ENCODE results near the gene SNHG17.
"Not testable (repeated sequence)": the region's sequence is repeated elsewhere in the genome, so short reads cannot be mapped to it uniquely, and the experiment has no call there.

SNHG17 gene

DNA sequence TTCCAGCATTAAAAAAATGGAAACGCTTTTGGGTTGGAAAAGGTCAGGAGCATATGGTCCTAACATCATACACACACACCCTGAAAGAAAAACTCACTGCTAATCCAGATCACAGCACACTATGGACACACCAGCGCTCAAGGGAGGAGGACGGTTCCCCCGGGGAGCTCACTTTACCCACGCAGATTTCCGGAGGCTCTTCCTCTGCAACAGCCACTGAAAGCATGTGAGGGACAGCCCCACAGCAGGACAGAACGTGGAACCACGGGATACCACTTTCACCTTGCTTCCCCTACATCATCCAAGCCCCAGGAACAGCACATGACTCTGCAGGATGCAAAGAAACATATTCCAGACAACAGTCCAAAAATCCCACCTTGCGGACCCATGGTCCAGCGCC lies 13.2 kb downstream of the SNHG17 start:
- no peak for DNase-seq

DNA sequence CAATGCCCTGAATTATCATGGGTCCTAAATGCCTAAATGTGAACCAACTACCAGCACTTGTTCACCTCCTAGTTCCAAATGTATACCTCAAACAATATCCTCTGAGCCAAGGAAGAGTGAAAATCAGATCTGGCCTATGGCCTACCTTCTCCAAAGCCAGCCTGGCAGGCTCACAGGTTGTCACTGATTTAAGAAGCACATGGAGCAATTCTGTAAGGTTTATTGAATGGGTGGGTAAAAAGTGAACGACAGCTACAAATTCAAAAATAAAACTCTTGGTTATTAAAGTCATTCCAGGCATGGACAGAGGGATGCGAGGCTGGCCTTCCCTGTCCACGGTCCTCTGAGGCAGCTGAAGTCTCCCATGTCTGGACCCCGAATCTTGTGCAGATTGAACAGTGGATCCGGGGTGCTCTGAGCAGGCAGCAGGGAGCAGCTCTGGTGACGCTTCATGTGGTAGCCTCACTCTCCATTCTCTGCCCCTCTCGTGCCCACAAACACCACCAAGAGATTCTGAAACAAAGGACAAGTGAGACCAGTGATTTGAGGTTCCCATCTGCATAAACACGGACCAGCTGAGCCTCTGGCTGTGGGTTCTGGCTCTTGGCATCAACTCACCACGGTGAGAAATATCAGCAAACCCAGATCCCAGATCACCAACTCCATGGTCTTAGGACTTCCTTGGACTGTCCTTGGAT lies 14.6 kb downstream of the SNHG17 start:
- peak in 3 of 56 donors; percentile 13 to 17 (median 13) for DNase-seq

DNA sequence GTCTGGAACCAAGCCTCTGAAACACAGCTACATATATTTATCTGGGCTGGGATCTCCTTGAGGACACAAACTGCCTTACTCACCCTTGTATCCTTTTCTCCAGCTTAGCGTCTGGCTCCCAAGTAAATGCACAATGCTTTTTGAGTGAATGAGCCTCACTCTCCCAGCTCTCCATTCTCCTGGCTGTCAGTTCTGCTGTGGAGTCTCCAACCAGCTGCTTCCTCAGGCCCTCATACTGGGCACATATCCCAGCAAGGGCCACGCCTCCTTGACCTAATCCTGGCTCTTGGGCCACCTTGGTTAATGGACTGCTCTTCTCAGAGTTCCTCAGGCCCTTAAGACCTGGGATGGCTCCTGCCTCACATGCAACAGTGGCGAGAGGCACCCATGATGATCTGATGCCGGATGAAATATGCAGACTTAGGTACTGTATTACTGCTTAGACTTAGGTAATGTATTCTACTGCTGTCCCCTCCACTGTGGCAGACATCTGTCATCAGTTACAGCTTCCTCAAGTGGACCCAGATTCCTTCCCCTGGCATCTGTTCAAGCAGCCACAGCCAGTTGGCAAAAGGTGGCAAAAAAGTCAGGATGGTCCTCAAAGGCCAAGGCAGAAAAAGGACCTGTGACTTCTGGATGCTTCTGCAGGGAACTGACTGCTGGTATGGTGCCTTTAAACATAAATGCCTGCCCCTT lies 16.5 kb downstream of the SNHG17 start:
- DNase-seq: peak in 19 of 56 donors; percentile 4 to 45 (median 25)

DNA sequence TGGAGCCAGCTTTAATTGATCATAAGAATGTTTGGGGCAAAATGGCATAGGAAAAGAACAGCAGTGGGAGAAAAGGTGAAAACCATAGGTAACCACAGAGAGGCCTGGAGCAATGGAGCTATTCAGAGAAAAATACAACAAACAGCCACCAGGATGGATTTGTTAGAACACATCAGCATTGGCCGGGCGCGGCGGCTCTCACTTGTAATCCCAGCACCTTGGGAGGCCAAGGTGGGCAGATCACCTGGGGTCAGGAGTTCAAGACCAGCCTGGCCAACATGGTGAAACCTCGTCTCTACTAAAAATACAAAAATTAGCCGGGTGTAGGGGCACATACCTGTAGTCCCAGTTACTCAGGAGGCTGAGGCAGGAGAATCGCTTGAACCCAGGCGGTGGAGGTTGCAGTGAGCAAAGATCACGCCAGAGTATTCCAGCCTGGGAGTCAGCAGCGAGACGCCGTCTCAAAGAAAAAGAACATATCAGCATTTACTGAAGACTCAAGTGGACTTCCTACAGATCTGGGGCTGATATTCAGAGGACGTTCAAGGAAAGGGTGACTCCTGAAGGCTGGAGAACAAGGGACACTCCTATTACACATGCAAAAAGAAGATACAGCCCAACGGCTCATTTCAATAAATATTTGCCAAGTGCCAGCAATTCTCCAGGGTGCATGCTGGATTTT lies 20.2 kb downstream of the SNHG17 start:
- no peak for DNase-seq

DNA sequence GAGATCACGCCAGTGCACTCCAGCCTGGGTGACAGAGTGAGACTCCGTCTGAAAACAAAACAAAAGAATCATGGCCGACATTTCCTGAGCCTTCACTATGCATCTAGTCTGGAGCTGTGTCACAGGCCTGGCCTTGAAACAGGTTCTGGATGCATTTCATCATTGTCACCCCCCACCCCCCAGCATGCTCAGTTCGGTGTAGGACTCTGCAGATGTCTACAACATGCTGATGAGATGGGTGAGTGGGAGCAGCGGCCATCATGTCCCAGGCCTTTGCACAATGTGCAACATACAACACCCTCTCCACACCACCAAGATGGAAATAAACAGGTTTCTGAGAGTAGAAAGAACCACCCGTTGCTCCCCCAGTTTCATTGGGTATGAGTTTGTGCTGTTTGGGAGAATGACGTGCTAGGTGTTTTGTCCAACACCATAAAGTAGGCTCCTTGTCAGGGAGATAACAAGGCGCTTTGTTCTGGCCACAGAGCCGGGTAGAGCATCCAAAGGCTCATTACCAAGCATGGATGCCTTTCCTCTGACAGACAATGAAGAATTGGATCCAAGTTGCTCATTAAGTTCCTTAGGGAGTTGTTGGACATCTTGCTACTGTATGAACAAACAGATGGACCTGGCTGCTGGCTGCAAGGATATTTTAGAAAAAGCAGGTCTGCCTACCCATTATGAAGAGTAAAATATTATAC lies 22.1 kb downstream of the SNHG17 start:
- peak in 14 of 56 donors; percentile 13 to 60 (median 20) for DNase-seq

DNA sequence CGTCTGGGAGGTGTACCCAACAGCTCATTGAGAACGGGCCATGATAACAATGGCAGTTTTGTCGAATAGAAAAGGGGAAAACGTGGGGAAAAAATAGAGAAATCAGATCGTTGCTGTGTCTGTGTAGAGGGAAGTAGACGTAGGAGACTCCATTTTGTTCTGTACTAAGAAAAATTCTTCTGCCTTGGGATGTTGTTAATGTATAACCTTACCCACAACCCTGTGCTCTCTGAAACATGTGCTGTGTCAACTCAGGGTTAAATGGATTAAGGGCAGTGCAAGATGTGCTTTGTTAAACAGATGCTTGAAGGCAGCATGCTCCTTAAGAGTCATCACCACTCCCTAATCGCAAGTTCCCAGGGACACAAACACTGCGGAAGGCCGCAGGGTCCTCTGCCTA lies 27.3 kb downstream of the SNHG17 start:
- DNase-seq: not testable (repeated sequence)

DNA sequence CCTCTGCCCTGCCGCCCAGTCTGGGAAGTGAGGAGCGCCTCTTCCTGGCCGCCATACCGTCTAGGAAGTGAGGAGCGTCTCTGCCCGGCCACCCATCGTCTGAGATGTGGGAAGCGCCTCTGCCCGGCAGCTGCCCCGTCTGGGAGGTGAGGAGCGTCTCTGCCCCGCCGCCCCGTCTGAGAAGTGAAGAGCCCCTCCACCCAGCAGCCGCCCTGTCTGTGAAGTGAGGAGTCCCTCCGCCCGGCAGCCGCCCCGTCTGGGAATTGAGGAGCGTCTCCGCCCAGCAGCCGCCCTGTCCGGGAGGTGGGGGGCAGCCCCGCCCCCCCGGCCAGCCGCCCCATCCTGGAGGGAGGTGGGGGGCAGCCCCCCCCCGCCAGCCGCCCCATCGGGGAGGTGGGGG lies 27.8 kb downstream of the SNHG17 start:
- no peak for DNase-seq

DNA sequence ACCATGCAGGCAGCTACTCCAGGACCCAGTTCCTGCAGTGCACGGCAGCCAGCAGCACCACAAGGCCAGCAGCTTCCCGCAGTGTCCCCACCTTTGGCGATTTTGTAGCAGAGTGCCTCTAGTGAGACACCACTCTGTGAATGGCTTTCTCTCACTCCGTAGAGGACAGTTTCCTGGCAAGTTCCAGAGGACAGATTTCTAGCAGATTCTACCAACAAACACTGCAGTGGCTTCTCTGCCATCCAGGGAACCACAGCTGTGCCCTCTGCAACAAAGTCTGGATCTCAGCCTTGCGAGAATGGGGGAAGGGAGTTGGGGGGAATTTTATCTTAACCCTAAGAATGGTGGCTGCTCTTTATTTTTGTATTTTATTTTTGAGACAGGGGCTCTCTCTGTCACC lies 28.7 kb downstream of the SNHG17 start:
- DNase-seq: peak in 6 of 56 donors; percentile 6 to 39 (median 15)

DNA sequence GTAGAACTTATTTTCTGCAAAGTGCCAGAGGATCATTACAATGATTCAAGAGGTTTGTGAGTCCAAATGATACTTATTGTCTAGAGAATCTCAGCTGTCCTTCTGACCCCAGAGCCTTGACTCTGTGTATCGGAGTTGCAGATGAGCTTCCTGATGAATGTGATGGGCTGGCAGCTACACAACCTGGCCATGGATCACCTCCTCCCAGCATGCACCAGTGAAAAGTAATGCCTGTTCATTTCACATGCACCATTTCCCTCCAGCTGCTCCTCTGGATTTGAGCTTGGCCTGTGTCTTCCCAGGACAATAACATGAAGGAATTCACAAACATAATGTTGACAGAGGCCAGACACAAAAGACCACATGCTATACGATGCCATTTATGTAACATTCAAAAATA lies 30.0 kb downstream of the SNHG17 start:
- no peak for DNase-seq

DNA sequence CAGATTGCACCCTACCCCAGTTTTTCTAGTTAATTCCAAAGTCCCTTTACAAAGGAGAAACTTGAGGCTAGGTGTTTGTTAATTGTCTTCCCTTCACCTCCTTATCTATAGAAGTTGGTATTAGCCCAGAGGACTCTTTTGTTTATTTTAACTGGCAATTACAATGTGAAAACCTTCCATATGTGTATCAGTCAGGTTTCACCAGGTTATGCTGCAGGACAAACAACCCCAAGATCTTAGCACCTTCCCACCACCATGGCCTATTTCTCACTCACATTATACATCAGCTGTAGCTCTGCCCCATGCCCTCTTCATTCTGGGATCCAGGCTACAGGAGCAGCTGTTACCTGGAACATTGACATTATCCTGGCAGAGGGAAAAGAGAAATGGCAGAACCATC lies 31.1 kb downstream of the SNHG17 start:
- DNase-seq: no peak

DNA sequence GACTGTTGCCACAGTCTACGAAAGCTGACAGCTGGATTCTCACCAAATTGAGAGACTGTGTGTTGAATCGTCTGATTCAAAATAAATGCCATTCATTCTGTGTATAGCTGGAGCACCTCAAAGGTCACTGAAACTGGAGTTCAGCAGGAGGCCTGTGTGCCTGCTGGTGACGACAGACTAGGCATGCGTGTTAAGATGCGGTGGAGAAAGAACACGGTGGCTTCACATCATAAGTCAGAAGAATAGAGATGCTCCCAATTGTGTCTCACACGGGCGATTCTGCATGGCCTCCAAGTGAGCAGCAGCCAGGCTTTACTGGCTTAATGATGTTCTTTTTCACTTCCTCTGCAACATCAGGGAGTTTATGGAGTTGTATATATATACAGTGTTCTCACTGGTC lies 32.3 kb downstream of the SNHG17 start:
- DNase-seq: no peak

DNA sequence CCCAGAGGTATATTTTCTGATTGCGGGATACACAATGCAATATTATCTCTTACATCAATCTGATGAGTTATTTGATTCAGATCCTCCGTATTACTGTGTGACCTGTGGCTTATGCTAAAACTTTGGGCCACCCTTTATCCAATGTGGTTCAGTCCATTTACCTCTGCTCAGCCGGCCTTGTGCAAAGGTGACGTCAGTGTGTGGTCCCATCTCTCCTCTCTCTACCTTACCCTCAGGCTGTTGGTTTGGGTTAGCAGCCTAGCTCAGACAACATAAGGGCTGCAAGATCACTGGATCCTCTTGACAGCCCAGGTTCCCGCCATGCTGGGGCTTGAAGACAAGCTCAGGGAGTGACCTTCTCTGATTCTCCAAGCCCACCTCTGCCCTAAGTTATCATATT lies 33.0 kb downstream of the SNHG17 start:
- DNase-seq: no peak

DNA sequence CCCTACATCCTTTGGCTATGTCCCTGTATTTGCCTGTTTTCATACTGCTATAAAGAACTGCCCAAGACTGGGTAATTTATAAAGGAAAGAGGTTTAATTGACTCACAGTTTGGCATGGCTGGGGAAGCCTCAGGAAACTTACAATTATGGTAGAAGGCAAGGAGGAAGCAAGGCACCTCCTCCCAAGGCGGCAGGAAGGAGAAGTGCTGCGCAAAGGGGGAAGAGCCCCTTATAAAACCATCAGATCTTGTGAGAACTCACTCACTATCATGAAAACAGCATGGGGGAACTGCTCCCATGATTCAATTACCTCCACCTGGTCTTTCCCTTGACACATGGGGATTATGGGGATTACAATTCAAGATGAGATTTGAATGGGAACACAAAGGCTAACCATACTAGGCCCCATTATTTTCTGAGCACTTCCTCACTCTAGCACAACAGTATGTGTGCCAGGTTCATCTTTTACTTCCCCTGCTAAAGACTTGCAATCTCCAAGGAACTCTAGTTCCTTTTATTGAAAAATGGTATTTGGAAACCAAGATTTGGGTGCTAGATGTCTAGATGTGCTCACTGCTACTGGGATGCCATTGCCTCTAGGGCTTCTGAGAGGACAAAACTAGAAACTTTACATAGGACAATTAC lies 39.3 kb downstream of the SNHG17 start:
- not testable (repeated sequence) for DNase-seq

DNA sequence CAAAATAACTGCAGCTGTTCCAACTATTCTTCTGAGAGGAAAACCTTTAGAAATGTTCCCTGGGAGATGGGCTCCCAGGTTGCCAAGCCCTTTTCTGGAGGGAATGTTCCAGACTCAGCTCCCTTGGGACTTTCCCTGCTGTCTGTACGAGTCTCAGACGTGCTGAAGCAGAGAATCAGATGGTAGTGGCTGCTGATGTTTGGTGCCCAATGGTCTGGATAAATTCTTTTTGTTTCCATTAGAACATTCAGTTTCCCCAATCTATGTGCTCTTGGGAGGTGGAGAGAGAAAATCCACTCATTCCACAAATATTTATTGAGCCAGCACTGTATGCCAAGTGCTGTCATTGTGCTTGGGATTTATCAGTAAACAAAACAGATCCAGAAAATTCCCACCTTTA lies 40.0 kb downstream of the SNHG17 start:
- DNase-seq: no peak

DNA sequence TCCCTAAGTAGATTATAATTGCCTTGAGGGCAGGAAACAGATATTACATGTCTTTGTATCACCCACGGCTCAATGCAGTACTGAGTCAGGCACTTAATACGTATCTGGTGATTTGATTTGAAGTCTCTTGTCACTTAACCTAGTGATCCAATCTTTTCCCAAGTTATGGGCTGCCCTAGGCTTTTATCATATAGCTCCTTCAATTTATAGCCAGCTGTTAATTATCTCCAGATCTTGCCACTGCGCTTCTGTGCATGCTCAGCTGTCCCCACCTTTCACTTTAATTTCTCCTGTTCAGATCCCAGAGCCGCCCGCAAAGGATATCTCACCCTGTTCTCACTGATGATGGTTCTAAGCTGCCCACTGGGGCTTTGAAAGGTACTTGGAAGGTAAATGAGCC lies 41.9 kb downstream of the SNHG17 start:
- DNase-seq: no peak

DNA sequence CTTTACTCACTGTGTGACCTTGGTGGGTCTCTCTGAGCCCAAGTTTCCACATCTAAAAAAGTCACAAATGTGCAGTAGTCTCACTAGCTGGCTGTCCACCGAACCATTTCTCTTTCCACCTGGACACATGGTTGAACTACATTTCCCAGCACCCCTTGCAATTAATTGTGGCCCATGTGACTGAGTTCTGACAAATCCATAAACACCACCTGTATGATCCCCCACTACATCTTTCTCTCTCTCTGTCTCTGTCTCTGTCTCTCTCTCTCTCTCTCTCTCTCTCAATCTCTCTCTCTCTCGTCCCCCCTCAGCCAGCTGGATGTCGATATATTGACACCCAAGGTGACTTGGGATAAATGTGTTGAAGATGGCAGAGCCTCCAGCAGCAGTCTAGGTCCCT lies 42.8 kb downstream of the SNHG17 start:
- DNase-seq: no peak

DNA sequence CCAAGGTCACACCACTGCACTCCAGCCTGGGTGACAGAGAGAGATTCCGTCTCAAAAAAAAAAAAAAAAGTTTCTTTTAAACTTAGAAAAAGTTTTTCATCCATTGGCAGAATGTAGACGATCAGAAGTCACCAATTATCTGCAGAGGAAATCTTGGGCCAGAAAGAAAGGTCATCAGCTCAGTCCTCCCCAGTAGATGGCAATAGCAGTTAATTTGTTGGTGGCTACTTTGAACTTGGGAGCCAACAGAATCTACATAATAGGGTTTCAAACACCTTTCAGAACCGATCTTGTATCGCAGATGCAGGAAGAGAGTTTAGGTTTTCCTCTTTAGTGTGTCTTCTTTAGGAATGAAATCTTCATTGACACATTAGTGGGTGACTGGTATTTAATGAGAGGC lies 47.2 kb downstream of the SNHG17 start:
- no peak for DNase-seq

DNA sequence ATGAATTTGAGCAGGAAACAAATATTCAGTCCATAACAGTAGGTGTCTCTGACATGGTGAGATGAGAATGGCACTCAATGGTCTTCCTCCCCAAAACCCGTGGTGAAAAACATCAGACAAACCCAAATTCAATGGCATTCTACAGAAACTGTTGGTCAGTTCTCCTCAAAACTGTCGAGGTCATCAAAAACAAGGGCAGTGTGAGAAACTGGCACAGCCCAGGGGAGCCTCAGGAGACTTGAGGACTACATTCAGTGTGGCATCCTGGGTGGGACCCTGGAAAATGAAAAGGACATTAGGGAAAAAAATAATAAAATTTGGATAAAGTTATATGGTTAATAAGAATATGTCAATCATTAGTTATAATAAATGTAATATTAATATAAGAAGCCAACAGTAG lies 48.3 kb downstream of the SNHG17 start:
- no peak for DNase-seq

DNA sequence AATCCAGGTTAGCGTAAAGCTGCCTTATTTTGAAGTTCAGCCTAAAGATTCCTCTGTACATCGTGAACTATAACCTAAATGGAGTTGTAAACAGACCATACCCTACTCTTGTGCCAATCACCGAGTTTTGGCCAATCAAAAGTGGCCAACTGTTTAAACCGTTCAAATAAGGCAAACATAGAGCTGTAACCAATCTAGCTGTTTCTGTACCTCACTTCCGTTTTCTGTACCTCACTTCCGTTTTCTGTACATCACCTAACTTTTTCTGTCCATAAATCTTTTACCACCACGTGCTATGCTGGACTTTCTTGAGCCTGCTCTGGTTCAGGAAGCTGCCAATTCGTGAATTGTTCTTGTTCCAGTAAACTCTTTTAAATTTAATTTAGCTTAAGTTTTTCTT lies 49.1 kb downstream of the SNHG17 start:
- no peak for DNase-seq

DNA sequence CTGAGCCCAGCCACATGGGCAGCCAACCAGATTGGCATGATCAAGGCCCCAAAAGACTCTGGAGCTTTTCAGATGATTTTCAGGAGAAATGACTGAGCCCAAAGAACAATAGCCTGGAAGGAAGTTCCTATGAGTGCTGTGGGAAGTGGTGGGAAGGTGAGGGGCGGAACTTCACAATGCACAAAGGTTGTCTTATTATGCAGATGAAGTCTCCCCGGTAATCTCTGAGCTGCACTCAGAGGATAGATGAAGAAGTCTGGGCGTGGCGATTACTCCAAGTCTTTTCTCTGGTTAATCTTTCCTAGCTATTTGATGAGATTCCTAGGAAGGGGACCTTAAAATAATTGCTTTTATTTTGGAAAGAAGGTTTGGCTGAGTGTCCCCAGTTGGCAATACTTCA lies 52.0 kb downstream of the SNHG17 start:
- no peak for DNase-seq

DNA sequence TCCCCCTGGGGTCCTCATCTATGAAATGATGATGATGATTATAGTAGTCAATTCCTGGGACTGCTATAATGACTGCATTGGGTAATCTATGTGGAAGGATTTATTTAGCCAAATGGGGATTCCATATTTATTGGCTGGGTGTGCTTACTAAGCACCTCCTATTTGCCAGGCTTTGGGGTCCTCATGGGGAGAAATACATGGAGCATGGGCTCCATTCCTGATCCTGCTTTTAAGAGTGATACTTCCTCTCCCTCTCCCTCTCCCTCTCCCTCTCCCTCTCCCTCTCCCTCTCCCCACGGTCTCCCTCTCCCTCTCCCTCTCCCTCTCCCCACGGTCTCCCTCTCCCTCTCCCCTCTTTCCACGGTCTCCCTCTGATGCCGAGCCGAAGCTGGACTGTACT lies 57.3 kb downstream of the SNHG17 start:
- not testable (repeated sequence) for DNase-seq
